ENCODE measurements around the gene LRP8.

GRCh38 chr1:53304527-53304926, 23.3 kb downstream of the LRP8 start:
- TF ChIP-seq POLR2A (IDR thresholded peaks at IDR 0.05; ENCODE audit: extremely low read depth, insufficient read length) (no peak), CTCF (IDR thresholded peaks at IDR 0.05; ENCODE audit: low read depth, low read length) (no peak), MYC (IDR thresholded peaks at IDR 0.05; ENCODE audit: low read depth, low read length) (no peak)
